Stimulated activated CD8-positive, alpha-beta memory T cell treated with anti-CD3 and anti-CD28 coated beads, Interleukin-4, amount 100 ng/mL, for 4 hours (primary cell): ENCODE data around the gene XKR8.

Source experiments
- DNase-seq, 2 donors: peaks; one replicate each; pipeline ENCODE4 v3.0.0-alpha.2; 2020; ENCODE audit warnings: low read depth in 2 of 2, low spot score in 1 of 2

XKR8 gene

DNA sequence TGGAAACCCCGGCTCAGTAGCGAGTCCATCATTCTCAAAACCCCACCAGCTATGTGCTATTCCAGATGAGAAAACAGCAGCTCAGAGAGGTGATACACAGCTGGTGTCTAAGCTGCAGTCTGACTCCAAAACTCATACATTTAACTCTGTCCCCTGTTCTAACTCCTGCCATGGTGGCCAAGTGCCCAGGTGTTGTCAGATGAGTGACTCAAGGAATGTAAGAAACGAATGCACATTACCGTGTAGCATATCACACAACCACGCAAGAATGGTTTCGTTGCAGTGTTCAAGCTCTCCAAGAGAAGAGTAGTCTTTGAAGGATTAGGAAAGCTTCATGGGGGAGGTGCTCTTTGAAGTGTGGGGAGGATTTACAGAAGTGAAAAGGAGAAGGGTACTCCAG is 4.7 kb upstream of the XKR8 start:
- DNase-seq, result no peak

DNA sequence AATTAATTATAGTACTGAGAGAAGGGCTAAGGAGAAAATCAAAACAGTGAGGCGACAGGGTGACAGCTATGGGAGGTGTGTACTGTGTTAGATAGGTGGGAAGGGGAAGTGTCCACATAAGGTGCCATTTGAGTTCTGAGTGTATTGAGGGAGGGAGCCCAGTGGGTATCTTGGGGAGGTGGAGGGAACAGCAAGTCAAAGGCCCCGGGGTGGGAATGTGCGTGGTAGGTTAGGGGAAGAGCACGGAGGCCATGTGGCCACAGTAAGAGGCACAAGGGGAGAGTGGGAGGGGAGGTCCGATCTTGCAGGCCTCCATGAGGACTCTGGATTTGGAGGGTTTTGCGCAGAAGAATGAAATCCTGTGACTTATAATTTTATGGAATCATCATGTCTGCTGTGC is 3.0 kb upstream of the XKR8 start:
- DNase-seq, result no peak

GRCh38 chr1:27957655-27958054 is 2.1 kb upstream of the XKR8 start:
- DNase-seq, result no peak

DNA sequence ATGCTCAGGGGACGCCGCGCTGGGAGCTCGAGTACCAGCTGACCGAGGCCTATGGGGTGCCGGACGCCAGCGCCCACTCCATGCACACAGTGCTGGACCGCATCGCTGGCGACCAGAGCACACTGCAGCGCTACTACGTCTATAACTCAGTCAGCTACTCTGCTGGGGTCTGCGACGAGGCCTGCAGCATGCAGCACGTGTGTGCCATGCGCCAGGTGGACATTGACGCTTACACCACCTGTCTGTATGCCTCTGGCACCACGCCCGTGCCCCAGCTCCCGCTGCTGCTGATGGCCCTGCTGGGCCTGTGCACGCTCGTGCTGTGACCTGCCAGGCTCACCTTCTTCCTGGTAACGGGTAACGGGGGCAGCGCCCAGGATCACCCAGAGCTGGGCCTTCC is 1.3 kb upstream of the XKR8 start:
- DNase-seq, result no peak

DNA sequence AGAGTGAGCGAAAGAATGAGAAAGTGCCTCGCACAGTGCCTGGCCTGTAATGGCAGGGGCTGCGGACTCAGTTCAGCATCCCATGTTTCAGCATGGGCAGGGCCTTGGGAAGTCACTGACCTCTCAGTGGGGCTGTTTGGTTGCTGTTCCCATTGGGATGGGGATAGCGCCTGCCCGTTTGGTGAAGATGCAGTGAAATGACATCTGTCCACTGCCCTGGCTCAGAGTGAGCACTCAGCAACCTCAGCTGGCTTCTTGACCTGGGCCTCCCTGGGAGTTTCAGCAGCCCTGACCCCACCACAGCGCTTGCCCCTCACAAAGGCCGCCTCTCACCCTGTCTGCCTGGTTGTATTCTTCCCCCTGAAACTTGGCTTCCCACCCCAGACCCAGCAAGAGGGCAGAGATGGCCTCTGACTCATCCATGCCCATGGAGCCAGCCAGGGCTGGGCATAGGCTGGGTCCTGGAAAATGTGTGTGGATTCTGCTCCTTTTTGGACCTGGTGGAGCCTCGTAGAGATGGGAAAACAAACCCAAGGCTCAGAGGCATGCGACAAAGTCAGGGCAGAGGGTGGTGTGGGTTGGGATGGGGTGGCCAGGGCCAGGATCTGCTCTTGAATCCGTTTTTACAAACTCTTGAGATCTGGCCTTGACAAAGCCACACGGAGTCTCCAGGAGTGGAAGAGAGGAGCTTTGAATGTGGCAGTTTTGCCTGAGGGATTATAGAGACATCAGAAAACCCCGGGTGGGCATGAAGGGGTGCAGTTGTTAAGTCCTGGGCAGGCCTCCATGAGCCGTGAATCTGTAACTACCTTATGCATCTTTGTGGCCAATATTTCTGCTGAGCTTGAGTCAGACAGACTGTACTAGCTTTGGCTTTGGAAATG is 1.2 kb downstream of the XKR8 start:
- DNase-seq, result no peak

DNA sequence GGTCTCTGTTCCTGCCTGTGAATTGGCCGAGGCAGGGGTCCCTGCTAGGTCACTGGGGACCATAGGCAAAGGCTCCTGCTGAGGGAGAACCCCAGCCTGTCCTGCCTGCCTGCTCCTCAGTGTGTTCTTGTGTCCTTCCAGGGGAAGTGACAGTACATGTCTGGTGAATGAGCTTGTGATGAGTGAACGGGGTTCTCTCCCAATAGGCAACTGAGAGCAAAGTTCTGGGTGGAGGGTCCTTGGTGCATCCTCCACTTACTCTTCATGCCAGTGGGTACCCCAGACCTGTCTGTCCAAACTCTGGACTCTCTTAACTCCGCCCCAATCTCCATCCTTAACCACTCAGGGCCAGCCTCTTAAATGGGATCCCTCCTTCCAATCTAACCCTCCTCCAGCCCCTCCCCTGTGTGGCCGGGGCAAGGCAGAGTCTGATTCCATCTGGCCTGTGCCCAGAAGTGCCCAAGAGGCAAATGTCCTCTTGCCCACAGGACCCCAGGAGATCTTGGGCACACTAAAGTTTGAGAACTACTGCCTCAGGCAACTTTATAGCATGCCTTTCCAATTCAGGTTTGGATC is 2.0 kb downstream of the XKR8 start:
- no peak for DNase-seq

DNA sequence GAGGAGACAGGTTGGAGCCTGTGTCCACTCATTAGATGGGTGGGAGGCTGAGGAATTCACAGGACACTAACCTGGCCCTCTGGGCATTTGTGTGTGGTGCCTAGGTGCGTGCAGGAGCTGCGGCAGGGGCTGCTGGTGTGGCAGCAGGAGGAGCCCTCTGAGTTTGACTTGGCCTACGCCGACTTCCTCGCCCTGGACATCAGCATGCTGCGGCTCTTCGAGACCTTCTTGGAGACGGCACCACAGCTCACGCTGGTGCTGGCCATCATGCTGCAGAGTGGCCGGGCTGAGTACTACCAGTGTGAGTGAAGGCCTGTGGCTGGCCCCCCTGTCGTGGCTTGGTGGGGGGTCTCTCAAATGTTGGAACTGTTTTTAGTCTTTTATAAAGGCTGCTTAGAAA is 3.6 kb downstream of the XKR8 start:
- DNase-seq, result no peak

DNA sequence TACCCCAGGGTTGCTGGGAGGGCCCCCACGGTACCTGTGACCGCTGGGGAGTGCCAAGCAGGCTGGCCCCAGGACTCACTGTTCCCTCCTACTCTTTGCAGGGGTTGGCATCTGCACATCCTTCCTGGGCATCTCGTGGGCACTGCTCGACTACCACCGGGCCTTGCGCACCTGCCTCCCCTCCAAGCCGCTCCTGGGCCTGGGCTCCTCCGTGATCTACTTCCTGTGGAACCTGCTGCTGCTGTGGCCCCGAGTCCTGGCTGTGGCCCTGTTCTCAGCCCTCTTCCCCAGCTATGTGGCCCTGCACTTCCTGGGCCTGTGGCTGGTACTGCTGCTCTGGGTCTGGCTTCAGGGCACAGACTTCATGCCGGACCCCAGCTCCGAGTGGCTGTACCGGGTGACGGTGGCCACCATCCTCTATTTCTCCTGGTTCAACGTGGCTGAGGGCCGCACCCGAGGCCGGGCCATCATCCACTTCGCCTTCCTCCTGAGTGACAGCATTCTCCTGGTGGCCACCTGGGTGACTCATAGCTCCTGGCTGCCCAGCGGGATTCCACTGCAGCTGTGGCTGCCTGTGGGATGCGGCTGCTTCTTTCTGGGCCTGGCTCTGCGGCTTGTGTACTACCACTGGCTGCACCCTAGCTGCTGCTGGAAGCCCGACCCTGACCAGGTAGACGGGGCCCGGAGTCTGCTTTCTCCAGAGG is 6.8 kb downstream of the XKR8 start:
- DNase-seq, result no peak

DNA sequence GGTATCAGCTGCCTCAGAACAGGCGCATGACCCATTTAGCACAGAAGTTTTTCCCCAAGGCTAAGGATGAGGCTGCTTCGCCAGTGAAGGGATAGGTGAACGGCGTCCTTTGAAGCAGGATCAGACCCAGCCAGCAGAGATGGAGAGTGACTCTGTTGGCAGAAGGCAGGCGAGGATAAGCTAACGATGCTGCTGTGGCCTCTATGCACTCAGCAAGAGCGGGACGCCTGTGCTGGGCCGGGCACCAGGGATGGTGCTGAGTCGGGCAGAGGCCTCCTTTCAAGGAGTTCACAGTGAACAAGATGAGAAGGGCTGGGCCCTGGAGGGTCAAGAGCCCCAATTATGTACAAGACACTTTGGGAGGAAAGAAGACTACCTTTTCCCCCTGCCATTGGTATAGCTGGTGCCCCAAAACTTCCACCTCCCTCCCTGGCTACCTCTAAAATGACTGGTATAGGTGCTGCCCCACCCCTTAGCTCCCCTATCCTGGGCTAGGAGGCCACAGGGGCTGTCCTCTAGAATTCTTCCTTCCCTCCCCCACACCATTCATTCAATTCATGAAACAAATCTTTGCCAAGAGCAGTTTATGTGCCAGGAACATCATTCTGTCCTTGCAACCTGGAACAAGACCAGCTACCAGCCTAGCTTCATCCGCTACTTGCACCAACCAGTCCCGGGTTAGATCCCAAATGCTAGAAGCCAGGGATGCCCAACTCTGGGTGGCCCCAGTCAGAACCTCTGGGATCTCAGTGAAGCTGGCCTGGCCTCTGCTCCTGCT is 7.5 kb downstream of the XKR8 start:
- no peak for DNase-seq

GRCh38 chr1:27967884-27968466 is 8.2 kb downstream of the XKR8 start:
- DNase-seq, result no peak

DNA sequence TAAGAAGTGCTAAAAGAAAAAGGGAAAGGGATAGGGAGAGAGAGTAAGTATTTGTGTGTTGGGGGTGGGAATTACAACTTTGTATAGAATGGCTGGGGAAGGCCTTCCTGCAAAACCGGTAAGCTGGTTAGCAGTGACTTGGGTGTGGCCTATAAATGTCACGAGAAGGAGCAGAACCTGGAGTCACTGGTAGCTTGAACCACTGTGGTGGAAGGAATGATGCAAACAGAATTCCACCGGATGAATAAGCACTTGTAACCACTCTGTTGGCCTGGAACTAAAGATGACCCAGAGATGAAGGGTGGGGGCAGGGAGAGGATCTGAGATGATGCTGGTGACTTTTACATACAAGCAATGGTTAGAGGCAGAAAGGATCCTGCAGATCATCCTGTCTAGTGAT is 8.9 kb downstream of the XKR8 start:
- DNase-seq, result no peak

DNA sequence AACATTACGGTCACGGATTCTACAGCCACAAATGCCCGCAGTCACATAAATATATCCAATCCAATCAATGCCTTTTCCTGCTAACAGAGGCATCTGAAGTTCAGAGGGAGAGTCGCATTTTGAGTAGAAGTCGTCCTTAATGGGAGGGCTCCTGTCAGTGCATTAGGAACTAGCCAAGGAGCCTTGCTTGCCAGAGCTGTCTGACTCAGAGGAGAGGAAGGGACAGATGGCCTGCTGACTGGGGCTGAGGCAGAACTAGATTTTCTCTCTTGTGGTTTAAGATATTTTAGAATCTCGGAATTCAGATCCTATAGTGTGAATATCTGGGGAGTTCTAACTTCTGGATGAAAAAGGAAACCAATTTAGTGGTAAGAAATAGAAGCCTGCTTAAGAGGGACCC is 10.6 kb downstream of the XKR8 start:
- no peak for DNase-seq

- no peak for DNase-seq
Measured at GRCh38 chr1:27971674-27972073, 11.9 kb downstream of the XKR8 start.

GRCh38 chr1:27972141-27972540 is 12.4 kb downstream of the XKR8 start:
- DNase-seq, result no peak

DNA sequence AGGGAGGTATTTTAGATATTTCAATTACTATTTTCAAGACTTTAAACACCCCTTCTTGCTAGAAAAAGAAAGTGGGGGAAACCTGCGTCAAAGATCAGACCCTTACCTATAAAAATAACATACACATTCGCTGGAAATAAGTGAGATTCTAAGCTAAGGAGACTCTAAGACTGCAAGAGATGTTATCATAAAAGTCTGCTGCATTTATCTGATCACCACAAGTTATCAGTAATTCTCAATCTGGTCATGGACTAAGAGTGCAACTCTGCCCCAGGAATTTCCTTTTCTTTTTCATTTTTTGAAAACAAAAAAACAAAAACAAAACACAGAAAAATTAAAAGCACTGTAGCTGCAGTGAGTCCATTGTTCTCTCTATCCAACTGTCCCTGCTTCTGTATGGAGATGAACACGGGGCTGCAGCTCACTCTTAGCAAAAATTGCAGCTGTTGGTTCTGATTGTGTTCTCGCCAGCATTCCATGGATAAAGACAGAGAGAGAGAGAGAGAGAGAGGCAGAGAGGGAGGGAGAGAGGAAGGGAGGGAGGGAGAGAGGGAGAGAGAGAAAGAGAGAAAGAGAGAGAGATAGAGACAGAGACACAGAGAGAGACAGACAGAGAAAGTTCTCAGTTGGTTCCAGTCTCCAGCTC is 14.1 kb downstream of the XKR8 start:
- no peak for DNase-seq

- no peak for DNase-seq
Measured at GRCh38 chr1:27974417-27974781, 14.6 kb downstream of the XKR8 start.

DNA sequence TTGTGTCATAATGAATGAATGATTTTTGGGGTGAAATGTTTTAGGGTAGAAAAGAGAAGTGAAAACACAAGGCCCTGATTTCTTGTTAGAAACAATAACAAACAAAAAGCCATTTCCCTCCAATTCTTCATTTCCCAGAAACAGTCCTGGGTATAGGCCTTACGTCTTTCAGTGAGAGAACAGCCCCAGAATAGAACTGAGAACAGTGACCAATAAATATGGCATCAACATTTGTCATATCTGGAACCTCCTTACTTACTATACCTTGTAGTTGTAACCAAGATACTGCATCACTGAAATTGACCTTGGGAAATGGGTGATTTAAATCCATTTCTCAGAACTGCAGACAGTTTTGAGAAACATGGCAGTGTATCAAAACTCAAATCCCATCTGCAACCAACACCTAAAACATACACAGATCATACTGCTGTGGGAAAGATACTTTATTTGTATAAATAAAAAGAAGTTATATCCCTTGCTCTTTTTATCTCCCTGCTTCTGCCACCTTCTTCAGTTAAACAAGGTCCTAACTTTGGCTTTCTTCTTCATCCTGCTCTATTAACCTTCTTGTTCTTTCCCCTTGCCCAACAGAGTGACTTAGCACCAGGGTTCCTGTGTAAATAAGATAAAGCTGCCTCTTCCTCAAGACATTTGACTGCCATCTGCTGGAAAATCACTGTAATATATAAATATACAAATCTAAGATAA is 19.5 kb downstream of the XKR8 start:
- no peak for DNase-seq

GRCh38 chr1:27979859-27980201 is 20.1 kb downstream of the XKR8 start:
- DNase-seq, result no peak

DNA sequence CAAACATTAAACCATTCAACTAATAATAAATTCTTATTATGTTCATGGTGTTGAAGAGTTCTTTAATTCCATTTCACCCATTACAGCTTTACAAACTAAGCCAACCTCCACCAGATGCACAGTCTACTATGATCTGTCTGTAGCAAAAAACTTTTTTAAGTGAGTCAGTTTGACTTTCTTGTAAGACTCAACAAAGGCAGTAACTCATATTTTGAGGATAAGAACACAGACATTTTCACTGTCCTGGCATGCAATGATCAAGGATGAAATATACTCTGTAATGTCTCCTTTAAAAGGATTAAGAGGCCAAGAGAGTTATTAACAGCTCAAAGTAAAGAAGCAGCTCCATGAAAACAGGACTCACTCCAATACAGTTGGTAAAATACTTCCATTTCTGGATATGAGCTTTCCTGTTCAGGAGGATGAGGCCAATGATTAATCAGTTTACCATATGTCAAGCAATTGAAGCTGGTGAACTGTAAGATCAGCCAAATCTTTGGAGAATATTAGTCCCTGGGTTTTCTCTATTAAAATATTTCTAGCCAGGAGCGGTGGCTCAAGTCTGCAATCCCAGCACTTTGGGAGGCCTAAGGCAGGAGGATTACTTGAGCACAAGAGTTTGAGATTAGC is 20.6 kb downstream of the XKR8 start:
- DNase-seq, result no peak

DNA sequence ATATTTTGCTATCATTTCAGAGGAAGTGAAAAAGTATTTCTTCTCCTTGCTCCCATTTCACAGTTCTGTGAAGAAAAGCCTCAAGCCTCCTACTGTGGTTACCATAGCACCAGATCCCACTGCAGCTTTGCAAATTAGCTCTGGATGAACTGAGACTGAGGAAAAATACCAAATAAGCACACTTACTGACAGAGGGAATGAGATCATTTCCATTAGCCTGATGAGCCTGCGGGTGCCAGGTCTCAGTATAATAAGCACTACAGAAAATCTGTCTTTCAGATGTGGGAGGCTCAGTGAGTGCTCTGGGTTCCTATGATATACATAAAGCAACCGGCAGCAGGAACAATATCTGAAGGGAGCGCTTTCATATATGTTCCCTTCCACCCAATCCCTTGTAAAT is 21.4 kb downstream of the XKR8 start:
- DNase-seq, result no peak
